ENCODE results near the gene INSM1. TPM values are rescaled to one million over a fixed set of nuclear protein-coding genes. Genes with fewer than 3 reads are reported as not detected.
A peak's percentile ranks its signal among the peaks of the same experiment; 100 is the strongest.

The INSM1 gene
- total RNA-seq, 1 donor from 2014 or later = not detected

- Histone ChIP-seq H3K36me3 (ENCODE audit: control insufficient read depth, insufficient read depth, low read length) (no peaks in the 10 kb centered on the region), H3K4me3 (ENCODE audit: low read depth, low read length) (no peak overlapping the region), H3K27me3 (ENCODE audit: control insufficient read depth, insufficient read depth, low read length) (no peaks in the 10 kb centered on the region)
- TF ChIP-seq CTCF (IDR thresholded peaks at IDR 0.05; ENCODE audit: insufficient read depth, low read length, poor library complexity, severe bottlenecking) = no peak
- peak; percentile 18 for DNase-seq (ENCODE audit: low read depth)
These were observed 44.8 kb downstream of the INSM1 start for GRCh38 chr20:20412750-20413149.

DNA sequence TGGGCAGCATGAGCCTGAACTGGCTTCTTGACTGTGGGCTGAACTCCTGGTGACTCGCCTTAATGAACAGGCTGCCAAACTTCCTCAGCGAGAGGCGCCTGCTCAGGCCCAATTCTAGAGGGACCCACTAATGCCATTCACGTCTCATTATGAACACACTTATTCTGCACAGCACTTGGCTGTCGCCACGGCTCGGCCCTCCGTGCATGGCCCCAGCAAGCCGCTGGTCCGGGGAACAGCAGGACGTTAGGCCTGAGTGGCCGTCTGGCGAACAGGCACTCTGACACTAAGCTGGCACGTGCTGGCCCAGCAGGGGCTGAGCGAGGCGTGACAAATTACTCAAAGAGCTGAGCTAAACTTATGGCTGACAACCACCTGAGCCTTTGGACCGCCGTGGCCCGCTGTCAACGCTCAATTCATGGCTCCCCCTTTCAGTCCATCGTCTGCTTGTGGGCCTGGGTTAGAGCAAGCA is 45.9 kb downstream of the INSM1 start:
- H3K4me3 ChIP-seq (ENCODE audit: low read depth, low read length) = no peak overlapping the region
- no peak for TF ChIP-seq CTCF (IDR thresholded peaks at IDR 0.05; ENCODE audit: insufficient read depth, low read length, poor library complexity, severe bottlenecking)
- no peaks in the 10 kb centered on the region for H3K36me3 ChIP-seq (ENCODE audit: control insufficient read depth, insufficient read depth, low read length)
- no peaks in the 10 kb centered on the region for H3K27me3 ChIP-seq (ENCODE audit: control insufficient read depth, insufficient read depth, low read length)
- no peak for DNase-seq (ENCODE audit: low read depth)

GRCh38 chr20:20414640-20415220 is 46.8 kb downstream of the INSM1 start:
- DNase-seq (ENCODE audit: low read depth) = no peak
- Histone ChIP-seq H3K27me3 (ENCODE audit: control insufficient read depth, insufficient read depth, low read length) (no peaks in the 10 kb centered on the region), H3K36me3 (ENCODE audit: control insufficient read depth, insufficient read depth, low read length) (no peaks in the 10 kb centered on the region), H3K4me3 (ENCODE audit: low read depth, low read length) (no peak overlapping the region)
- no peak for TF ChIP-seq CTCF (IDR thresholded peaks at IDR 0.05; ENCODE audit: insufficient read depth, low read length, poor library complexity, severe bottlenecking)

DNA sequence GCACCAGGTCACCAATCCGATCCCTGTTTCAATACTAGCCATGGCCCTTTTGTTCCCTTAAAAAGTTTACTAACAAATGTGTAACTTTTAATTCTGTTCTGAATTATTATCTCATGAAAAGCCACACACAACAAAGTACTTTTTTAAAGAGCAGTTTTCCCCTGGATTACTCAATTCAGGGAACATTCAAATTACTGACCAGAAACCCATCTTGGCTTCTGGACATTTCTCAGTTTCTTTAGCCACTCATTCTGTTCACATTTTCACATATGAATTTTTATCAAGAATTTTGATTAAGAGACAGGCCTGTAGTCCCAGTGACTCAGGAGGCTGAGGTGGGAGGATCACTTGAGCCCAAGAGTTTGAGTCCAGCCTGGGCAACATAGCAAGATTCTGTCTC is 47.4 kb downstream of the INSM1 start:
- DNase-seq (ENCODE audit: low read depth) = no peak
- H3K36me3 ChIP-seq (ENCODE audit: control insufficient read depth, insufficient read depth, low read length) = no peaks in the 10 kb centered on the region
- TF ChIP-seq CTCF (IDR thresholded peaks at IDR 0.05; ENCODE audit: insufficient read depth, low read length, poor library complexity, severe bottlenecking) = no peak
- no peaks in the 10 kb centered on the region for H3K27me3 ChIP-seq (ENCODE audit: control insufficient read depth, insufficient read depth, low read length)
- no peak overlapping the region for H3K4me3 ChIP-seq (ENCODE audit: low read depth, low read length)

DNA sequence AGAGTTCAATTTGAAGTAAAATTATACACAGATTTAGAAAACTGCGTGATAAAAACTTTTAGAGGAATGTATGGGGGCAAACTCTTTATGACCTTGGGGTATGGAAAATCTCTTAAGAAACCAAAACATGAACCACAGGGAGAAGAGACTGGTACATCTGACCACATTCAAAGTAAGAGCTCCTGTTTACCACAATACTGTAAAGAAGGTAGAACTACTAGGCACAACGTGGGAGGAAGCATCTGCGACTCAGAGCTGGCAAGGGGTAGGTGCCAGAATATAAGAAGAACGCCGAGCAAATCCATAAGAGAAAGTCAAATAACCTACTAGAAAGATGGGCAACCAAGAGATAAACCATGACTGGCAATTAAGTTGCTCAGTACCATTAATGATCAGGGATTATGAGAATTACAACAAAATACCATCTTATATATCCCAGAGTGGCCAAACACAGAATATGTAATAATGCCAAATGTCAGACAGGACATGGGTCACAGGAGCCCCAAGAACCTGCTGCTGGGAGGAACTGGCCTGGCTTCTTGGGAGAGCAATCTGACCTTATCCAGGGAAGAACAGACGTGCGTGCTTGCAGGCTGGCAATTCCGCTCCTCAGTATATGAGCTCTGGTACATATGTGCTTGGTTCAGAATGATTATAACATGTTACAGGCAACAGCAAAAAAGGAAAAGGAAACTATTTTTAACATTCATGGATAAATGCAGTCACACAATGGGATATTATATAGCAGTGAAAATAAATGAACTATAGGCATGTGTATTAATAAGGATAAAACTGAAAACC is 50.2 kb downstream of the INSM1 start:
- no peaks in the 10 kb centered on the region for H3K27me3 ChIP-seq (ENCODE audit: control insufficient read depth, insufficient read depth, low read length)
- no peaks in the 10 kb centered on the region for H3K36me3 ChIP-seq (ENCODE audit: control insufficient read depth, insufficient read depth, low read length)
- DNase-seq (ENCODE audit: low read depth) = no peak
- no peak for TF ChIP-seq CTCF (IDR thresholded peaks at IDR 0.05; ENCODE audit: insufficient read depth, low read length, poor library complexity, severe bottlenecking)
- no peak overlapping the region for H3K4me3 ChIP-seq (ENCODE audit: low read depth, low read length)

All from kidney epithelial cell (primary cell).